ENCODE measurements around the gene HSPA12A.

HSPA12A gene

DNA sequence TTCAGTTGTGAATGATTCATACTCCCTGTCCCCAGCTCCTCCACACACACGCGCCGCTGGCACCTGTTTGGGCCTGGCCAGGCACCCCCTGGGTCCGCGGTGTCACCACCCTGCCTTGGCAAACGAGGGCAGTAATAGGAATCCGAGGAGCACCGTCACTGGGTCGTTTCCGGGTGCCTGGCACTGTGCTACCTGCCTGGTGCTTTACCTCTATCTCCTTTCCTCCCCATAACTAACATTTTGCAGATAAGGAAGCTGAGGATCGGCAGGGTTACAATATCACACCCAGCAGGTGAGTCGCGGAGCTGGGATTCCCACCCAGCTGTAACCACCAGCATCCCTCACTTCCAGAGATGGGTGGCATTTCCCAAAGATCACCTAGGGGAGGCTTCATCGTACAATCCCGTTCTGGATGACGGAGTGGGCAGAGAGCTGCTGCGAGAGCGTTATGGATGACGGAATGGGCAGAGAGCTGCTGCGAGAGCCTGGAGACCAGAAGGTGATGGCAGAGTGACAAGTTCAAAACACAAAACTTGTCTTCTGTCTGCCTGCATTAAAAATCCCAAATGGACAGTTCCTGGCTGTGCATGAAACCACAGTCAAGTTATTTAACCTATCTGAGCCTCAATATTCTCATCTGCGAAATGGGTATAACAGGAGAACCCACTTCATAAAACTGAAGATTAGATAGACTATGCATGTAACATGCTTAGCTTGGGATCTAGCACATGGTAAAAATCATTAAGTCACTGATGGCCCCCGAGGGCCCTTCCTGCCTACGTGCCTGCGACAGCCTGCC, 1.1 kb upstream of the HSPA12A start:
- no peak for DNase-seq (ENCODE audit: low spot score)

- no peak for DNase-seq (ENCODE audit: low spot score)
Measured at GRCh38 chr10:116741391-116742351, 695 bp downstream of the HSPA12A start.

DNA sequence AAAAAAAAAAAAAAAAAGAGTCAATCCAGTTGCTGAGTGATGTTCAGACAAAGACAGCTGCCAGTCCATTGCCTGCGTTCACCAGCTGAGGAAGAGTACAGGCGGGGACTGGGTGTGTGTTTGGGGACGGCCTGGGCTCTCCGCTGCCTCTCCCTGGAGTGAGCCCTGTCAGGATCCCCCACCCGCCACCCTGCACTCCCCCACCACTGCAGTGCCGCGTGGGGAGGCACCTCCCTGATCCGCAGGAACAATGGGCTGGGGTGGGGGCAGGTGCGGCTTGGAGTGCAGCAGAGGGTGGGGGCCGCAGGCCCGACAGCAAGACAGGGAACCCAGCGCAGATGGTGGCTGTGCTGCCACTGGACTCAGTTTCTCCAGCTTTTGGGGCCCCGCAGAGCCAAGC, 1.4 kb downstream of the HSPA12A start:
- no peak for DNase-seq (ENCODE audit: low spot score)

DNA sequence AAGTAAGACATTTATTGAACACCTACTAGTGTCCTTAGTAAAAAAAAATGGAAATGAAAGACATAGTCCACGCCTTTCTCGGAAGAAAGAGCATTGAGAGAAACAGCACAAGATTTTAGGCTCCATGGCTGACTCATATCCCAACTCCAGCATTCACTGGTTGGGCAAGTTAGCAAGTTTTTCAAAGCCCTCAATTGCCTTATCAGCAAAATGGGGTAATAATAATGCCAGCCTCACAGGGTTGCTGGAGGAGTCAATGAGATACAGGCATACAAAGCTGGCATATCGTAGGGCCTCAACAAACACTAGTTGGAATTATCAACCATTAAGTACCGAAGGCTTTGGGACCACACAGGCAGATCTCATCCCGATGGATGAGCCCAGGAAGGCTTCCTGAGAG, 4.0 kb downstream of the HSPA12A start:
- no peak for DNase-seq (ENCODE audit: low spot score)

GRCh38 chr10:116737627-116738327, 4.6 kb downstream of the HSPA12A start:
- DNase-seq (ENCODE audit: low spot score): no peak

DNA sequence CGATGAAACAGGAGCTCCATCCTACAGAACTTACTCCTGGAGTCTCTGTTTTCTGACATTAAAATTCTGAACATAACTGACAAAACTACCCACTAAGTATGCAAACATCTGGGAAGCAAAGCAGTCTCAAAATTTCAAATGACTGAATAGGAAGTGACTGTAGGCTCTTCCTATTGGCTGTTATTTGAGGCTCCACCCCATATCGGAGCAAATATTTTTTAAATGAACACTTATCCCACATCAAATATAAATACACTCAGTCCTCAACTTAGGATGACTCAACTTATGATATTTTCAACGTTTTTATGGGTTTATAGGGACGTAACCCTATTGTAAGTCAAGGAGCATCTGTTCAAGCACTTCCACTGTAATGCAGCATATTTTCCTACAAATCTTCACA, 8.8 kb downstream of the HSPA12A start:
- DNase-seq (ENCODE audit: low spot score): no peak

DNA sequence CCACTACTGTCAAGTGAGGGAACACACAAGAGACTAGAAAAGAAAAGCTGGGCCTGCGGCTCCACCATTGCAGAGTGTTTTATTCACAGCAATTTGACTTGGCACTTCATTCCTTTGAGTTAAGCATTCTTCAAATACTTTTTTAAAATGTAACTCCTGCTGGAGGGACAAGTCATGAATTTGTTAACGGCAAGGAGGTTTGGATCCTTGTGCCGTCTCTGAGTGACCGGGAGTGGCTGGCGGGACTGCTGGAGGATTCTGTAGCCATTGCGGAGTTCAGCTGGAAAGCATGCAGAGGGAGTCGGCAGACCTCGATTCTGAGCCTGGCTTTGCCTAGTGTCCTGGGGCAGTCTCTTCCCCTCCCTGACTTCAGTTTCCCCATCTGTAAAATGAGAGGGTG, 9.8 kb downstream of the HSPA12A start:
- no peak for DNase-seq (ENCODE audit: low spot score)

- DNase-seq (ENCODE audit: low spot score): no peak
Measured at GRCh38 chr10:116730464-116731260, 11.7 kb downstream of the HSPA12A start.

DNA sequence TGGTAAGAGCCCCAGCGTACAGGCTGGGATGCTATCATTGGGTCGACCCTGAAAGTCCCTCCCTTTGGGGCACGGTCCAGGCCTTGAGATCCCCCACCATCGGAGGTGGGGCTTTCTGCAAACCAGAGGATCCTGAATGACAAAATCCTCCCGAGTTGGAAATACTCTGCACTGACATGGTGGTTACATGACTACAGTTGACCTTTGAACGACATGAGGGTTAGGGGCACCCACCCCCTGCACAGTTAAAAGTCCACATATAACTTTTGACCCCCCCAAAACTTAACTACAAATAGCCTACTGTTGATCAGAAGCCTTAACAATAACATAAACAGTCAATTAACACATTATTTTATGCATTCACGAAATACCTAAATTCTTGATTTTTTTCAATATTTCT, 13.1 kb downstream of the HSPA12A start:
- no peak for DNase-seq (ENCODE audit: low spot score)

DNA sequence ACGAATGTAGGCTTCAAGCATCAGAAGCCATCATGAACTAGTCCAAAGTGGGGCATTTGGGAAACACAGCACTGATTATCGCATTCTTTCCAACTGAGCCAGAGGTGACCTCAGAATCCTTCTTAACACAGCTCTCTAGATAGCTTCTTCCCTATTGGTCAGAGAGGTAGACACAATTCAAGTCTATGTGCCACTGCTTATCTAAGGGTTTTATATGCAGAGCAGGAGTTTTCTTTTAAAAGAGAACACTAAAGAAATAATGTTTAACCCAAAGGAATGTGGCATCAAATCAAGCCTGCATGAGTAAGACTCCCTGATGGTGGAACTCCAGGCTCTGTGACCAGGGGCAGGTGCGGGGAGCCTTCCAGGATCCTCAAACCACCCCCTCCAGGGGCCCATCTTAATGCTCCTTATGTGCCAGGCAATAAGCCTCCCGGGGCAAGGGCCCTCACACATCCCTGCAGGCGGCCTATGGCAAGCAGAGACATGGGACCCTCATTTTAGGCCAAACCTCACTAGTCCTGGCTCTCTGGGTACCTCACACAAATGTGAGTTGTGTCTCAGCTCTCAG, 13.8 kb downstream of the HSPA12A start:
- DNase-seq (ENCODE audit: low spot score): no peak

- no peak for DNase-seq (ENCODE audit: low spot score)
Measured at GRCh38 chr10:116723428-116724281, 18.7 kb downstream of the HSPA12A start.

DNA sequence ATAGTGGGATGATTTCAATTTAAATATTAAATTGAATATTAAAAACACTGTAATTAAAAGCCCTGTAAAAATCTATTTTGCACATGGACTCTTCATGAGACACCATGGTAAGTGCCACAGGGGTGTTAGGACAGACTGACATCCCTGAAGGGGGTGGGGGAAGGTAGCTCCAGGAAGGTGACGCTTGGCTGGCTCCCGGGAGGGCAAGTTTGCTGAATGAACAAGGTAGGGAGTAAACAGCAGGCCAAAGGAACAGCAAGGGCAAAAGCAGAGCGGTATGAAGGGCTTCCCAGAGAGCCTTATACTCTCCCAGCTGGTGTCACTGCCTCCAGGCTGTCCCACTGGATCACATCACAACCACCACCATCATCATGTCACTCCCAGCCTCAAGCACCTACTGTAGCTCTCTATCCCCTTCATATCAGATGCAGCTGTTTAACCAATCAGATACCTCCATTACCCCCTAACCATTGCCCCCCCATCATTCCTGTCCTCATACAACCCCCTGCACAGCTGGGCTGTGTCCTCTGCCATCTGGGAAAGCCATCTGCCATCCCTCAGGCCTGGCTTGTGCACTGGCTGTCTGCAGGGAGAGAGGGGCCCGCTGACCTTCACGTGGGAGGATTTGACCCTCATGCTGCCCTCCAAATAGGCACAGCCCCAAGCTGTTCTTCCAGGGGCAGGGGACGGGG, 19.5 kb downstream of the HSPA12A start:
- DNase-seq (ENCODE audit: low spot score): no peak

DNA sequence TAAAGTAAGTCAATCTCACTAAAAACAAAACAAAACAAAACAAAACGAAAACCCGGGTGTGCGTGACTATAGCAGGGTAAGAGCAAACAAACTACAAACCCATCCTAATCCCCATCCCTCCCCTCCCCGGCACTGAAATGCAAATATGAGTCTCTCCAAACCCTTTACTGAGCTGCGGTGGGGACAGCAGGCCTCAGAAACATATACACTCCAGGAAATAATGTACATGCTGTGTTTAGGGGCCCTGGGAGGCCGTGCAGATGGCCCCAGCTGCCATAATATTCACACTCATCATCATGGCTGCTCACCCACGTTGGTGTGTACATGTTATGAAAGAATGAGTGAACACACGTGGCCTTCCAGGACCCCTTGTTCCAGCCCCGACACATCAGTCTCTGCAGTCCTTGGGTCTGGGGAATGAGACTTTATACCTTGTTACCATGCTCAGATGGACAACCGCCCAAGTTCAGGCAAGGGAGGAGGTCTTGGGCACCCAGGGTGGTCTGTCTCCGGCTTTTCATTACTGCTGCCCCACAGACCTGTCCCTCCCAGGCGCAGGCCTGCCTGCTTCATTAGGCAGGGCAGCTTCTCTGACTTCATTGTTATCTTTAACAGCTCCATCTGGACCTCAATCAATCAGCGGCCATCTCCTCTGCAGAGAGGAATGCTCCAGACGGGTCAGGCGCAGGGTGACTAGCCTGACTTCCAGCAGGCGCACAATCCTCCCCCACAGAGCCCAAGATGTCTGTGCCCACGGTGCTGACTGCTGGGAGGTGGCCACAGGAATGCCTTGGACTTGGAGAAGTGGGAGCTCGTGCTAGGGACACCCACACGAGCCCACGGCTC, 20.6 kb downstream of the HSPA12A start:
- no peak for DNase-seq (ENCODE audit: low spot score)

GRCh38 chr10:116720668-116721546, 21.5 kb downstream of the HSPA12A start:
- no peak for DNase-seq (ENCODE audit: low spot score)

DNA sequence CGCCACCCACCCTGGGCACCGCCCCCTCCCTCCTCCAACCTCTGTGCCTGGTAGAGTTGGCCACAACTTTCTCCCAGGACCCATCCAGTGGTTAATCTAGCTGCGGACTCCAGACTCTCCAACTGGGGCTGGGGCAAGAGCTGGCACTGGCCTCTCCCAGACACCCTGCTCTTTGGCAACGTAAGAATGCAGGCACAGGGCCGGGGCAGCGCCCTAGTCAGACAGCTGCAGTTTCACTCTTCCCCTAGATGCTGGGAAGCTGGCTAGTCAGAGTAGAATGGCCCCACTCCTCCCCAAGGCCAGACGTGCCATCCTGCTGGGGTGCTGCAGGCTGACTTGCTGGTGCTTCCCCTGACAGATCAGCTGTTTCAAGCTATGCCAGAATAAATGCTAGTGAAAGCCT, 22.1 kb downstream of the HSPA12A start:
- no peak for DNase-seq (ENCODE audit: low spot score)

DNA sequence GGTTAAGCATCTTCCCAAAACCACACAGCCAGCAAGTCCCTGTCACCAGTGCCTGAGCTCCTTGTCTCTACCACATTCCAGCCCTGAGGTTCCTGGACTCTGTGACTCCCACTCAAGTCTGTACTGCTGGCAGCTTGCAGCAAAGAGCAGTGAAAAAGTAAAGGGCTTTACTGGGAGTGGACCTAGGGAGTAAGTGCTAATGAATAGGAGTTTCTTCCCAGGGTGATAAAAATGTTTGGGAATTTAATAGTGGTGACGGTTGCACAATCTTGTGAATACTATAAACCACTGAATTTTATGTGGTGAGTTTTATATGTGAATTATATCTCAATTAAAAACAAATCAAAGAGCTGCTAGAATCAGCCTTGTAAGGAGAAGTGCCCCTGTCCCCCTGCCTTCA, 22.6 kb downstream of the HSPA12A start:
- no peak for DNase-seq (ENCODE audit: low spot score)

DNA sequence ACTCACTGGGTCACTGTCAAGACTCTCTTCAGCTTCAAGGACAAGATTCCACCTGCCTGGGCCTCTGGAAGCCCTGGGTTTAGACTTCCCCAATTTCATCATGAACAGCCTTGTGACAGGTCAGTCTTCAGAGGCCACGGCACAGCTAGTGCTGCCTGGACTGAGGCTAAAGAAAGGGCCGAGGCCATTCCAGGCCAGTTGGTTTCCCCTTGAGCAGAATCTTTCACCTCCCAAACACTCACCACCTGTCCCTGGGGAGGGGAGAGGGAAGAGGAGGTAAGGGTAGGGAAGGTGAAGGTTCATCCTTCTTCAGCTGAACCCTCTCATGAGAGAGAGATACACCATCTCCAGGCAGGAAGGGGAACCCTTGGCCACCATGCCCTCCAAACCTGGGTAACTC, 24.3 kb downstream of the HSPA12A start:
- no peak for DNase-seq (ENCODE audit: low spot score)

- DNase-seq (ENCODE audit: low spot score): no peak
Measured at GRCh38 chr10:116716381-116716780, 26.0 kb downstream of the HSPA12A start.
